ENCODE data around the gene WNT4.

GRCh38 chr1:22101199-22101598, 41.7 kb downstream of the WNT4 start:
- TF ChIP-seq CTCF (IDR thresholded peaks at IDR 0.05; ENCODE audit: low read length) (no peak), EZH2 (IDR thresholded peaks at IDR 0.05; ENCODE audit: borderline replicate concordance, low read length) (no peak)

Measured in OCI-LY1 (cell line).